Stimulated activated CD8-positive, alpha-beta memory T cell treated with anti-CD3 and anti-CD28 coated beads, Interleukin-15, amount 100 ng/mL, for 24 hours (primary cell): ENCODE data around the gene SEMA5B.

ENCODE experiments used
- DNase-seq: peaks from one replicate; pipeline ENCODE4 v3.0.0-alpha.2; 2020; ENCODE audit warnings: low read depth

The SEMA5B gene

DNA sequence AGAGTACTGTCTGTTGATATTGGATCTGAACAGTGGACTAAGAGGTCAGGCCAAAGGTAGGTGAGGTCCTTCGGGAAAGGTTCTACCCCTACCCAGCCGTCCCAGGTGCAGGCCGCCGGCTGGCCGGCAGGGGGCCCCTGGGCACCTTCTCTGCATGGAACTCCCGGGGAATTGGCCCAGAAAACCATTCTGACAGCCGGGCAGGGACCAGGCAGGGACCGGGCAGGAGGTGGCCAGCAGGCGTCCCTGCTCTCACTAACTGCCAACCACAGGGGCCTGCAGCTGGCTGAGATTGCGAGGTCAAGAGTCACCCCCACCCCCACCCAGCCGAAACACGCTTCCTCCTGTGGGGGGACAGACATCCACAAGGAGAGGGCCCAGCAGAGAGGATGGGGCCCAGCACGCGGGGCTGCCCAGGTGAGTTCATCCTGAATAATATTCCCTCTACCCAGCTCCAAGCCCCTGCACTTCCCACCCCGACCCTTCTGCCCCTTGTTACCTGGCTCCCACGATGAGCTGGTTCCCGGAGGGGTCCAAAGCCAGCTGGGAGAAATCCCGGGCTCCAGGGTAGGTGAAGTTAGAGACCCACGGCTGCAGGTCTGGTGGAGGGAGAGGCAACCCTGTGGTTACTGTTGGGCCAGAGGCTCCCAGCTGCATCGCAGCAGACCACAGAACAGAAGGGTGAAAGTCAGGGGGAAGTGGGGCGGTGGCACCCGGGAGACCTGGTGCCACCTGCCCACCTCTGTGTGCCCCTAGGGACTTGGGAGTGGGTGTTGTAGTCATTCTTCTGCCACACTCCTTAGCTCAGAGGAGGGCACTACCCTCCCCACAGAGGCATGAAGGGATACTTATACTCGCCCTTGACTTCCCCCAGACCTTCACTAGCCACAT is 84.4 kb downstream of the SEMA5B start:
- no peak for DNase-seq

DNA sequence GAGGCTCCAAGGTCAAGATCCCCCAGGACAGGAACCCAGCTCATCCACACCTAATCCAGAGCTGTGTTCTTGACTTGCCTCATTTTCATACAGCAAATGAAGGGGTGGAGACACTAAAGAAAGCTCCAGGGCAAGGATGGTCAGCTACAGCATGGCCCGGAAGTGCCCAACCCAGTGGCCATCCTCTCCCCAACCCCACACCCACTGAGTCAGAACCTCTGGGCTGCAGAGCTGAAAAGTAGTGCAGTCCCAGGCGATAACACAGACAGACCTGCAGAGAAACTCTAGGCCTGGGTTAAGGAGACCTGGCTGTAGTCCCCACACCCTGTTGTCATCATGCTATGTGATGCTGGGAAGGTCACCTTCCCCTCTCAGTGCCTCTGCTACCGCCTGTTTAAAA is 85.3 kb downstream of the SEMA5B start:
- no peak for DNase-seq

- no peak for DNase-seq
Measured at GRCh38 chr3:122941228-122942206, 86.0 kb downstream of the SEMA5B start.

DNA sequence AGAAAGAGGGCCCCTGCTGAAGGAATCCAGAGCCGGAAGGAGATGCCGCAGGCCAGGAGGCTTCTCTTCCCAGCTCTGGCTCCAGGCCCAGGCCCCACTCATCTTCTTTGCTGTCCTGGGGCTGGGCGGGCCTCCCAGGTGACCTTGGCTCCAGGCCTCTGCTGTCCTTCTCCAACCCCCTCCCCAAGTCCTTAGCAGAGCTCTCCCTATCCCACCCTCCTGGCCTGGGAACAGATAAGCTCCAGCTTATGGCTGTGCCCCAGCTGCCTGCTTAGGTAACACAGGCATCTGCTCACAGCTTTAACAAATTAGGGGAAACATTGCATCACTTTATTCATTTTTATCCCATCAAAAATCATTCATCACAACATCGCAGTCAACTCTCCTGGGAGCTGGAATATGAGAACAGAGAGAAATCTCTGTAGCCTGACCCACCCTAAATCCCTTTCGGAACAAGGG is 86.9 kb downstream of the SEMA5B start:
- no peak for DNase-seq

DNA sequence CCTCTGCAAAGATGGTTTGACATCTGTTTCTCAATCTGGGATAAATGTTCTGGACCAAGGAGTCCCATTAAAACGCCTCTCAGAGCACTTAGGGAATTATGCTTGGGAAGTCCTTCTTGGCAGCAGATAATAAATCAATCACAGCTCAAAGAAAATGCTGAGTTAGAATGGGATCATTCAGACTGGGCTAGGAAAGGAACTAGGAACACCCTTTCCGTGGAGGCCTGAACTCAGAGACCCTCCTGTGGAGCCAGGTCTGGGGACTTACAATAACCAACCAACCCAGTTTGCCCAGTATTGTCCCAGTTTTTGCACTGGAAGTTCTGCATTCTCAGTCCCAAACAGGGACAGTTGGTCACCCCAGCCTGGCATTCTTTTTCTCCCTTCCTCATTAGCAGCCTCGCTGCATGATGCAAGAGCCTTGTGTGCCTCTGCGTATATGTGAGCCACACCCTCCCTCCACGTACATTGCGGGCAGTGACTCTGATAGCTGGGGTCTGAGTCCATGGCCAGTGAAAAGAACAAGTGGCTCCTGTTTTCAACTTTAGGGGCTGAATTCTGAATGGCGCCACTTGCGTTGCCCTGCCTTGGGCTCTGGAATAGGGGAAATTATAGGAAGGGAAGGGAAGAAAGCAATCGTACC is 88.7 kb downstream of the SEMA5B start:
- no peak for DNase-seq

DNA sequence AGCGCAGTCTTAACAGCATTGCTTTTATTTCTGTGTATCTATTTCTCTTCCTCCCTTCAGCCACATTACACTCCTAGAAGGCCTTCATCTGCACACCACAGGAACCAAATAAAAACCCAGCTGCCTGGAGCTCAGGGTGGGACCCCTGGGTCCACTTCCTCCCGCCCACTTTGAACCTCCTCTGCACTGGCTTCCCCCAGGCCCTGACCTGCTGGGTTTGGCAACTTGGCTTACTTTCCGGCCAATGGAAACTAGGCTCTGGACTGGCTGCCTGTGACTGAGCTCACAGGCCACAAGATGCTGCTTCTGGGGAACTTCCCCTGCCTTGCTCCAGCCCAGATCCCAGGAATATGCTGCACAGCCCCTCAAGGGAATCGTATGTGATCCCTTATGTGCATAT is 89.8 kb downstream of the SEMA5B start:
- no peak for DNase-seq

DNA sequence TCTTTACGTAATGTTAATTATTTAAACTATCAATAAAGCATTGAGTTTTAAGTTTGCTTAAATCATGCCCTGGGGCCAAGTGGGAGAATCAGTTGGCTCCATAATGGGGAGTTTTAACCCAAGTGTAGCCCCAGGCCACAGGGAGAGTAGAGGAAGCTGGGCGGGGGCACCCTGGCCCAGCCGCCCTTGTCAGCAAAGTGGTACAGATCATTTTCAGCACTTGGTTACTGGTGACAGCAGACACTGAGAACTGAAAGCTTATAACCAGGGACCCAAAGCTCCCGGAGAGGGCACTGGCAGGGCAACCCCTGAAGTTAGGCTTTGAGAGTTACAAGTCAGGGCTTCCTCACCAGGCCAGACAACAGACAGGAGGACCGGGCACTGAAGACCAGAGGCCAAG is 90.6 kb downstream of the SEMA5B start:
- no peak for DNase-seq

GRCh38 chr3:122936335-122936734 is 91.2 kb downstream of the SEMA5B start:
- DNase-seq = no peak

GRCh38 chr3:122934251-122934650 is 93.3 kb downstream of the SEMA5B start:
- no peak for DNase-seq

DNA sequence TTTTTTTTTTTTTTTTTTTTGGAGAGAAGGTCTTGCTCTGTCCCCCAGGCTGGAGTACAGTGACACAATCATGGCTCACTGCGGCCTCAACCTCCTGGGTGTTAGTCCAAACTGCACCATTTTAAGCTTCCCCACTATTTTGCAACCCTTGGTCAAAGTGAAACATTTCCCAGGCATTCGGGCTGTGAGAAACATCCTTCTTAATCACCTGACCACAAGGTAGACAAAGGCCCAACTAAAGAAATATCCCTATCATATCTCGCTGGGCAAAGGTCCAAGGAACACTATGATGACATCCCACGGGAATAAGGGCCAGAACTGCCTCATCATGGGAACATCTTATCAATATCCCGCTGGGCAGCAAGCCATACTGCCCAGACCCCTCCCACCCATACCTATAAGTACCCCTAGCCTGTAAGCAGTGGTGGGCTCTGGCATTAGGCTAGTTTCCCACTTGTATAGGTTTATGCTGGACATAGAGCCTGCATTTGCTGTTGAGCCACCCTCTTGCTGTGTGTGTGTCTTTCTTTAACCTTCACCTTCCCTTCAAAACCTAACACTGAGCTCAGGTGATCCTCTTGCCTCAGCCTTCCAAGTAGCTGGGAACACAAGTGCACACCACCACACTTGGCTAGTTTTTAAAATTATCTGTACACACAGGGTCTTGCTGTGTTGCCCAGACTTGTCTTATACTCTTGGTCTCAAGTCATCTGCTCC is 95.2 kb downstream of the SEMA5B start:
- no peak for DNase-seq

DNA sequence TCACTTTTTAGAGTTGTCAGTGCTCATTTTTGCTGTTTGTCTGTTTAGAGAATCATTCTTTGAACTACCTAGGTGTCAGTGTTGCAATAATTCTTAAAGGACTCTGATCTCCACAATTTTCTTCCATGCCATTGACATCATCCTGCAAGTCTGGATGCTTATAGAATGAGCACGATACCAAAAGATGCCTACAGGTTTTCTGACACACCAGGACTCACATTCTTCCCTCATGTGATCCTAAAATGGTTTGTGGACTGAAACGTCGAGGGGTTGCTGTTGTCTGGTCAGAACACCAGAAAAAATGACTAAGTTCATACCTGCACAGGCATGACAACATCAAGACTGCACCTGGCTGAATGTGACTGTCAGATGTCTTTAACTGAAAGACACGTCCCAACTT is 95.9 kb downstream of the SEMA5B start:
- no peak for DNase-seq

DNA sequence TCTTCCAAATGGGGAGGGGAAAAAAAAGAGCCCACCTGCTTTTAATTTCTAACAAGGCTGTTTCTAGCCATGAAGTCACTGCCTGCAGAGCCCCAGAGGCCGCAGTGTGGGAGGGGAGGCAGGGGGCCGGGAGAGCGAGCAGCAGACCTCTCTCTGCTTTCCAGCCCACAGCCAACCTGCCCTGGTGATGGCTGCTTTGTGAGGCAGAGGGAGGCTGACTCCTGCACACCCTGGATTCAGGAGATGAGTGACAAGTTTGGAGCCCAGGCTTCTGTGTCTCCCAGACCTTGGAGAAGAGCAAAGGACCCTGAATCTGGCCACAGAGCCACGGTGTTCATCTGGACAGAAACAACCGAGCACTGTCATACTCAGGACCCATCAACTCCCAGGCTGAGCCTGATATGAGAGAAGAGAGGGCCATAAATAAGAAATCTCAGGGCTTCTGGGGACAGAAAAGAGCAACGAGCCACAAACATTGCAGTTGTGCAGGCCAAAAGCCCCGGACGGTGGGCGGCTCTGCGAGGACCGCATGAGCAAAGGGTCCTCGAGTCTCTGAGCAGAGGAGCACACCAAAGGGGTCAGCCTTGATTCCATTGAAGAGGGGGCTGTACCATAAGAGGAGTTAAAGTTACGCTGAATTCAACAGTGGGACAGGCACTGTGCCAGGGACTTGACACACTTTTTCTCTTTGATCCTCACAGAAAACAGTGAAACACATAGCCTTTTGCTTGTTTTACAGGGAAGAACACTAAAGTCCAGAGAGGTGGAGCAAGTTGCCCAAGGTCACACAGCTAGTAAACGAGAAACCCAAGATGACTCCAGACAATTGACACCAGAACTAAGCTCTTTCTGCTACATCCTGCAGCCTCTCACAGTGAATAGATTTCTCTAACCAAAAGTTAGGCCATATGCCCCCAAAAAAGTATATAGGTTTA is 97.2 kb downstream of the SEMA5B start:
- no peak for DNase-seq

GRCh38 chr3:122929188-122930062 is 98.1 kb downstream of the SEMA5B start:
- no peak for DNase-seq

DNA sequence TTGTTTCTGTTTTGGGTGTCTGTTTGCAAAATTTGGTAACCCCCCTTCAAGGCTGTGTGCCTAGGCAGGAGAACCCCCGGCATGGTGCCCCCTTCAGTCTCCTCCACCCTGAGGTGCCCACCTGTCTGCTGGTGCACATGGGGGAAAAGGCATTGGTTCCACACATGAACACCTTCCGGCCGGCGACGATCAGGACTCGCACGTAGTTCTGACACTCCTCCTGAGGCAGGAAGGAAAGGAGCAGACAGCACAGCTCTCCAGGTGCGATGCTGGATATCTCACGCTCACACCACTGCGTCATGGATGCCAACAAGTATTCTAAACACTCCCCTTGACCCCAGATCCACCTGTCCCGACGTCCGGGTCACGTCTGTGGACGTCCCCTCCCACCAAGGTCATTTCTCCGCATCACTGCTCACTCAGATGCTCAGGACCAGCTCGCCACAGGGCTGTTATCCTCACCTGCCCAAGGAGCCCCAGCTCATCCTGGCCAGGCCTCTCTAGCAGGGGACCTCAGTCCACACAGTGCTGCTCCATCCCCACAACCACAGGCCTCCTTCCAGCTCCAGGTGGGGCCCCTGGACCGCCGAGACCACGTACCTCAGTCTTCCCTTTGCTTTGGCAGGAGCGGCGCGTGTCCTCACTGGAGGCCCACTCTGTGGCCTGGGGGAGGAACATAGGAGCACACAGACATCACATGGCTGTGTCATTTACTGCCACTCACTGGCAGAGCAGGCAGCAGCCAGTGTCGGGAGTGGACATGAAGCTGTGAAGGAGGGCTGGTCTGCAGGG is 99.0 kb downstream of the SEMA5B start:
- no peak for DNase-seq

DNA sequence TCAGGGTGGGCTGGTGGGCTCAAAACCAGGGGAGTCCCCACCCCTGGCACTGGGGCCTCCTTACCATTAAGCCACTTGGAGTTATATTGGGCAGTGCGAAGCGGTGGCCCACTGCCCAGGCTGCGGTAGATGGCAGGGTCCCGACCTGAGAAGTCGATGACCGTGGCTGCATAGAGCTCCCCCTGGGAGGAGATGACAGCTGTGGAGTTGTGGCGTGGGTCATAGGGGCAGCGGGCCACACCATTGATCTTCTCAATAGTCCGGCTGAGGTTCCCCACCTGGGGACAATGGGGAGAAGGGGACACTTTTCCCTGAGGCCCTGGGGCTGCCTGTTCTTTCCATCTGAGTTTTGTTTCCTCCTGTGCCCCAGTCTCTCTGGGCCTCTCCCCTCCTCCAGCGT is 99.8 kb downstream of the SEMA5B start:
- no peak for DNase-seq

DNA sequence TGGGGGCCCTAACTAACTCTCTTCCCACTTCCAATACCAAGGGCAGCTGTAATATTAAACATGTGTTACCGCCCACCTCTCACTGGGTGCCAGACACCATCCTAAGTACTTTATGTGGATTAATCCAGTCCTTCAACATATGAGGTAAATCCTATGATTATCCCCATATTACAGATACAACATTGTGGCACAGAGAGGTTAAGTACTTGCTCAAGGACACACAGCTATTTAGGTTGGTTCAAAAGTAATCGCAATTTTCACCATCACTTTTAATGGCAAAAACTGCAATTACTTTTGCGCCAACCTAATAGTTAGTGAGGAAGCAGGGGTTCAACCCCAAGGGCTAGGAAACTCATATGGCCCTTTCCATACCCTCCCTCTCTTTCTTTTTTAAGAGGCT is 100.8 kb downstream of the SEMA5B start:
- no peak for DNase-seq

GRCh38 chr3:122926322-122926721 is 101.2 kb downstream of the SEMA5B start:
- no peak for DNase-seq

DNA sequence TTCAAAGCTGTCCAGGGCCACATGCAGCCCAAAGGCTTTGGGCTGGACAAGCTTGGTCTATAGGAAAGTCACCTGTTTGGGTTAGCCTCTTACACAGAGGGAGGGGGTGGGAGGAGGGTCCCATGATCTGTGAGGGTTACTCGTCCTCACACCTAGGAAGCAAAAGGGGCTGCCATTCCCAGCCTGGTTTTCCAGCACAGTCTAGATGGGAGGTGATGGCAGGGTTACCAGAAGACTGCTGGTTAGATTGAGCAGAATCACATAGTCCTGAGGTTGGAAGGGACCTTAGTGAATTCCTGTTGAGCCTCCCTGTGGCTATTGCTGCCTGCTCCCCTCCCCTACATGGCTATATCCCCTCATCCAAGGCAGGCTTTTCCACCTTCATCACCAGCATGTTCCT is 101.8 kb downstream of the SEMA5B start:
- DNase-seq = no peak

DNA sequence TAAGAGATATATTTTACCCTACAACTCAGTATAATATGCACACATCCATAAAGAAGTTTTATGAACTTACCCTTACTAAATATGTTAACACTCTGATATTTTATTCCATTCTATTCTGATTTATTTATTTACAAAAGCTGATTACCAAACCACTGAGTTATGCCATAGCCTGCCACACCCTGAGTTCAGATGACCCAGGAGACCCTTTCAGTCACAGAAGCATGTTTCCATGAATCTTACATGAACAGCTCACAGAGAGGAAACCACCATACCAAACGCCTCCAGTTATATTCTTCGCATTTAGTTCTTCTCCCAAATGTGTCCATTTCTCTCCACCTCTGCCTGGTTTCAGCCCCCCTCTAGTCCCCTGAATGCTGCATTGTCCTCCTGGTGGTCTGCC is 103.5 kb downstream of the SEMA5B start:
- DNase-seq = no peak
